Fibroblast of lung (primary cell): ENCODE measurements around the gene C7orf57.

Experiments used
- CTCF ChIP-seq, 2 donors: IDR thresholded peaks in 1 of 2; conservative IDR thresholded peaks in 1 of 2; 1 replicate in 1 of 2; 2 replicates in 1 of 2; pipeline ENCODE4 v1.5.1; 2011 to 2012; ENCODE audit warnings: low read length in 2 of 2, control low read depth in 1 of 2, inconsistent platforms in 1 of 2, low read depth in 1 of 2, mild to moderate bottlenecking in 1 of 2
- EZH2 ChIP-seq: IDR thresholded peaks from 2 replicates; pipeline ENCODE4 v1.5.1; 2012; ENCODE audit warnings: low read length, control low read depth, mild to moderate bottlenecking; ENCODE audit errors: missing control alignments

- TF ChIP-seq EZH2 (no peak), CTCF (conservative IDR thresholded peaks at IDR 0.05 in 1 of 2, IDR thresholded peaks at IDR 0.05 in 1 of 2; ENCODE audit: low read depth in 1 of 2, low read length in 2 of 2) (no peak)
These were observed 23.4 kb upstream of the C7orf57 start for GRCh38 chr7:48011951-48012350.
